Measurements from ENCODE around the gene TMEM51. TPM values are rescaled to one million over a fixed set of nuclear protein-coding genes. Genes with fewer than 3 reads are reported as not detected.

TMEM51 gene
- total and polyA plus RNA-seq, 9 of the 15 experiments (the other 6 are each of a cell fraction or from before 2014, with no cell fraction given), result 0.06 to 1.4 (median 0.58) TPM

GRCh38 chr1:15156807-15157380, 3.3 kb downstream of the TMEM51 start:
- H3K9me3 ChIP-seq (replicated peaks; ENCODE audit: control insufficient read depth, insufficient read depth, low read depth, low read length), result no peaks in the 10 kb centered on the region
- no peak overlapping the region for H3K9ac ChIP-seq (ENCODE audit: insufficient read depth in 1 of 2, low read depth in 2 of 2, low read length in 2 of 2)
- H3K4me1 ChIP-seq (replicated peaks in 1 of 2; ENCODE audit: control insufficient read depth in 2 of 2, insufficient read depth in 2 of 2, low read length in 2 of 2), result peaks cover 6 to 26% of the 10 kb centered on the region in 2 experiments
- ChIA-PET POLR2A (interaction anchor here (0.6 to 1.4 kb wide), 5 partner anchors 9 to 306 kb away, joined by 3 to 5 read pairs (median 3); no protein-coding TSS in a partner anchor), CTCF (ENCODE audit: low intra/inter-chr PET ratio) (interaction anchor here (0.8 kb wide), 1 partner anchor 135 kb away, joined by 3 read pairs; no protein-coding TSS in a partner anchor)
- no peaks in the 10 kb centered on the region for H3K36me3 ChIP-seq (ENCODE audit: control insufficient read depth, insufficient read depth, low read length)
- H2AFZ ChIP-seq (ENCODE audit: low read depth, low read length), result no peak overlapping the region
- DNase-seq (ENCODE audit: extremely low read depth in 1 of 4, low spot score in 3 of 4) (no peak), FAIRE-seq (no peak), ATAC-seq (no peak)
- H3K9me1 ChIP-seq (ENCODE audit: control insufficient read depth, insufficient read depth, low read length), result no peaks in the 10 kb centered on the region
- no peak overlapping the region for H3K4me3 ChIP-seq
- no peaks in the 10 kb centered on the region for H3K79me2 ChIP-seq (ENCODE audit: control insufficient read depth, insufficient read depth, low read length)
- 2% methylated on average over 9 of the region's 9 CpGs for WGBS (ENCODE audit: insufficient coverage, low coverage, missing lambda C conversion rate)
- in situ Hi-C loops (cut with MboI) (no loop called here), intact Hi-C loops (cut with micrococcal nuclease) (loop anchor here (10.0 kb wide), 1 partner anchor 278 kb away; the partner anchor contains the start of gene CTRC)
- no TSS peak for BruUV-seq (replicated peaks)
- H3K27me3 ChIP-seq (ENCODE audit: control insufficient read depth in 2 of 2, insufficient read depth in 2 of 2, low read length in 2 of 2), result peaks cover 29 to 95% of the 10 kb centered on the region in 2 experiments
- 0 out of 2 replicates have a peak, but pooled peaks cover 7% of the 10 kb centered on the region for H4K20me1 ChIP-seq (replicated peaks; ENCODE audit: control insufficient read depth, insufficient read depth, low read length)
- H3K4me2 ChIP-seq (ENCODE audit: insufficient read depth, low read length), result no peak overlapping the region
- no peak overlapping the region for H3K27ac ChIP-seq (ENCODE audit: extremely low read depth, low read depth, low read length)
- TF ChIP-seq MITF (IDR thresholded peaks at IDR 0.05) (no peak), ZBTB40 (IDR thresholded peaks at IDR 0.05) (no peak), ZBTB40 (CRISPR knock-in tag; IDR thresholded peaks at IDR 0.05) (no peak), ILF3 (IDR thresholded peaks at IDR 0.05; ENCODE audit: borderline replicate concordance) (no peak), CHD2 (IDR thresholded peaks at IDR 0.05; ENCODE audit: low read depth, low read length) (no peak), ATF4 (CRISPR knock-in tag; IDR thresholded peaks at IDR 0.05) (no peak), ZNF561 (CRISPR knock-in tag; conservative IDR thresholded peaks at IDR 0.05) (no peak)
- TF ChIP-seq, protein P1, sequence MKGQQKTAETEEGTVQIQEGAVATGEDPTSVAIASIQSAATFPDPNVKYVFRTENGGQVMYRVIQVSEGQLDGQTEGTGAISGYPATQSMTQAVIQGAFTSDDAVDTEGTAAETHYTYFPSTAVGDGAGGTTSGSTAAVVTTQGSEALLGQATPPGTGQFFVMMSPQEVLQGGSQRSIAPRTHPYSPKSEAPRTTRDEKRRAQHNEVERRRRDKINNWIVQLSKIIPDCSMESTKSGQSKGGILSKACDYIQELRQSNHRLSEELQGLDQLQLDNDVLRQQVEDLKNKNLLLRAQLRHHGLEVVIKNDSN (CRISPR knock-in tag; IDR thresholded peaks at IDR 0.05), result no peak
